Ovary (tissue), 3 donors: Measurements from ENCODE around the gene RECQL.

ENCODE experiments used
- EP300 ChIP-seq: sonication (generic); formaldehyde crosslinking; IDR thresholded peaks from one replicate; pipeline ENCODE4 v1.6.1; 2017; ENCODE audit warnings: antibody characterized with exemption
- POLR2A ChIP-seq: fragments of 450-650 bp; IDR thresholded peaks from one replicate; pipeline ENCODE4 v1.6.1; 2017; ENCODE audit warnings: antibody characterized with exemption, mild to moderate bottlenecking, moderate library complexity
- TF ChIP-seq, protein P1 (sequence below), 3 donors: fragments of 450-650 bp in 2 of 3; fragments of 200-600 bp in 1 of 3; IDR thresholded peaks; one replicate each; pipeline versions ENCODE4 v1.5.1 to v1.8.0; 2016 to 2022; ENCODE audit warnings: antibody characterized with exemption in 3 of 3, mild to moderate bottlenecking in 1 of 3
- donor health status: DM: no; HTN: no; CAD: no.

DNA sequence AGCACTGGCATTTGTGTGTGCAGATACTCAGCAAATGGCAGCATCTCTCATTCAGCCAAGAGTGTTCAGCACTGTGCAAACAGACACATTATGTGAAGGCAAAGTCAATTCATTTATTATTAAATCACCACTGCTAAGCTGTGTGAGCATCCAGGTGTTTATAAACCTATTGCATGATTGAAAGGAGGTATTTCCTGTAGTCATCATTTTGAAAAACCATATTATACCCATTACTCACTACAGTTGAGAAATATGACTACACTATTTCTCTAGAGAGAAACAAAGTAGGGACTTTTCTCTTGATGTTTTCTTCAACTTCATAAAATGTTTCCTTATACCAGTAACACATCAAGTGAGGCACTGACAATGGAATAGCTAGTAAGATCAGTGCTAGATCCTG, 38.4 kb upstream of the RECQL start:
- TF ChIP-seq EP300 (no peak), POLR2A (no peak)
- TF ChIP-seq, protein P1, sequence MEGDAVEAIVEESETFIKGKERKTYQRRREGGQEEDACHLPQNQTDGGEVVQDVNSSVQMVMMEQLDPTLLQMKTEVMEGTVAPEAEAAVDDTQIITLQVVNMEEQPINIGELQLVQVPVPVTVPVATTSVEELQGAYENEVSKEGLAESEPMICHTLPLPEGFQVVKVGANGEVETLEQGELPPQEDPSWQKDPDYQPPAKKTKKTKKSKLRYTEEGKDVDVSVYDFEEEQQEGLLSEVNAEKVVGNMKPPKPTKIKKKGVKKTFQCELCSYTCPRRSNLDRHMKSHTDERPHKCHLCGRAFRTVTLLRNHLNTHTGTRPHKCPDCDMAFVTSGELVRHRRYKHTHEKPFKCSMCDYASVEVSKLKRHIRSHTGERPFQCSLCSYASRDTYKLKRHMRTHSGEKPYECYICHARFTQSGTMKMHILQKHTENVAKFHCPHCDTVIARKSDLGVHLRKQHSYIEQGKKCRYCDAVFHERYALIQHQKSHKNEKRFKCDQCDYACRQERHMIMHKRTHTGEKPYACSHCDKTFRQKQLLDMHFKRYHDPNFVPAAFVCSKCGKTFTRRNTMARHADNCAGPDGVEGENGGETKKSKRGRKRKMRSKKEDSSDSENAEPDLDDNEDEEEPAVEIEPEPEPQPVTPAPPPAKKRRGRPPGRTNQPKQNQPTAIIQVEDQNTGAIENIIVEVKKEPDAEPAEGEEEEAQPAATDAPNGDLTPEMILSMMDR (IDR thresholded peaks at IDR 0.05): no peak
